Liver (tissue), 9 donors: ENCODE measurements around the gene OMP. TPM values are rescaled to one million over a fixed set of nuclear protein-coding genes. Genes with fewer than 3 reads are reported as not detected.

Experiments
- DNase-seq: peaks from one replicate; pipeline ENCODE4 v3.0.0-alpha.2; 2017; ENCODE audit warnings: low spot score
- H3K27ac ChIP-seq, 2 donors: one replicate each; pipeline ENCODE4 v1.7.0; 2013; ENCODE audit warnings: inconsistent platforms in 2 of 2, low read length in 2 of 2, control low read depth in 1 of 2, low read depth in 1 of 2, mild to moderate bottlenecking in 1 of 2
- H3K27me3 ChIP-seq, 4 donors: one replicate each; pipeline versions ENCODE4 v1.6.1 to v1.7.0; 2013; ENCODE audit warnings: low read length in 3 of 4, inconsistent platforms in 1 of 4, mild to moderate bottlenecking in 1 of 4, moderate library complexity in 1 of 4; ENCODE audit not compliant: control insufficient read depth in 4 of 4, insufficient read depth in 4 of 4
- H3K36me3 ChIP-seq, 4 donors: one replicate each; pipeline versions ENCODE4 v1.6.1 to v1.7.0; 2013; ENCODE audit warnings: low read length in 3 of 4, mild to moderate bottlenecking in 3 of 4, low read depth in 1 of 4, moderate library complexity in 1 of 4; ENCODE audit not compliant: control insufficient read depth in 4 of 4, insufficient read depth in 3 of 4
- H3K4me1 ChIP-seq, 4 donors: one replicate each; pipeline versions ENCODE4 v1.6.1 to v1.7.0; 2013; ENCODE audit warnings: low read length in 3 of 4, mild to moderate bottlenecking in 3 of 4, moderate library complexity in 1 of 4; ENCODE audit not compliant: control insufficient read depth in 4 of 4, insufficient read depth in 4 of 4
- H3K4me3 ChIP-seq, 3 donors: one replicate each; pipeline versions ENCODE4 v1.6.1 to v1.7.0; 2013; ENCODE audit warnings: low read length in 3 of 3, control low read depth in 1 of 3, low read depth in 1 of 3, mild to moderate bottlenecking in 1 of 3
- H3K9ac ChIP-seq, 2 donors: one replicate each; pipeline ENCODE4 v1.7.0; 2013; ENCODE audit warnings: low read length in 2 of 2, mild to moderate bottlenecking in 2 of 2, moderate library complexity in 2 of 2, control low read depth in 1 of 2, low read depth in 1 of 2
- H3K9me3 ChIP-seq, 4 donors: one replicate each; pipeline versions ENCODE4 v1.6.1 to v1.7.0; 2013; ENCODE audit warnings: low read length in 3 of 4; ENCODE audit not compliant: control insufficient read depth in 4 of 4
- ATF3 ChIP-seq: IDR thresholded peaks from 2 replicates; pipeline ENCODE4 v1.6.1; 2016; ENCODE audit warnings: antibody characterized with exemption
- CTCF ChIP-seq: fragments of 150-350 bp; IDR thresholded peaks from 2 replicates; pipeline ENCODE4 v1.5.1; 2017; ENCODE audit warnings: improper control_type of control experiment, low read depth, low read length; ENCODE audit not compliant: missing input control
- EGR1 ChIP-seq, 2 donors: IDR thresholded peaks; 2 replicates each; pipeline ENCODE4 v1.6.1; 2016 to 2018; ENCODE audit warnings: antibody characterized with exemption in 2 of 2, low read depth in 2 of 2
- FOXA1 ChIP-seq: IDR thresholded peaks from 2 replicates; pipeline ENCODE4 v1.6.1; 2016; ENCODE audit warnings: antibody characterized with exemption
- FOXA2 ChIP-seq: IDR thresholded peaks from 2 replicates; pipeline ENCODE4 v1.6.1; 2016; ENCODE audit warnings: antibody characterized with exemption
- GABPA ChIP-seq, 2 donors: IDR thresholded peaks in 1 of 2; conservative IDR thresholded peaks in 1 of 2; 2 replicates each; pipeline ENCODE4 v1.6.1; 2016; ENCODE audit warnings: antibody characterized with exemption in 2 of 2, mild to moderate bottlenecking in 1 of 2, moderate library complexity in 1 of 2
- HNF4A ChIP-seq, 2 donors: conservative IDR thresholded peaks; 2 replicates each; pipeline ENCODE4 v1.6.1; 2016; ENCODE audit warnings: antibody characterized with exemption in 2 of 2, mild to moderate bottlenecking in 2 of 2
- HNF4G ChIP-seq: IDR thresholded peaks from 2 replicates; pipeline ENCODE4 v1.6.1; 2016; ENCODE audit warnings: antibody characterized with exemption
- JUND ChIP-seq, 2 donors: IDR thresholded peaks; 2 replicates each; pipeline ENCODE4 v1.6.1; 2016; ENCODE audit warnings: antibody characterized with exemption in 2 of 2
- MAX ChIP-seq: IDR thresholded peaks from 2 replicates; pipeline ENCODE4 v1.6.1; 2016; ENCODE audit warnings: antibody characterized with exemption
- NR2F2 ChIP-seq: IDR thresholded peaks from 2 replicates; pipeline ENCODE4 v1.6.1; 2016; ENCODE audit warnings: antibody characterized with exemption
- RAD21 ChIP-seq, 2 donors: IDR thresholded peaks; 2 replicates each; pipeline ENCODE4 v1.6.1; 2016; ENCODE audit warnings: antibody characterized with exemption in 2 of 2, mild to moderate bottlenecking in 2 of 2
- REST ChIP-seq: IDR thresholded peaks from 2 replicates; pipeline ENCODE4 v1.6.1; 2016; ENCODE audit warnings: antibody characterized with exemption, mild to moderate bottlenecking
- RXRA ChIP-seq, 2 donors: IDR thresholded peaks; 2 replicates each; pipeline ENCODE4 v1.6.1; 2017 to 2018; ENCODE audit warnings: antibody characterized with exemption in 2 of 2, mild to moderate bottlenecking in 1 of 2
- SP1 ChIP-seq: IDR thresholded peaks from 2 replicates; pipeline ENCODE4 v1.6.1; 2018; ENCODE audit warnings: antibody characterized with exemption, mild to moderate bottlenecking
- TAF1 ChIP-seq: conservative IDR thresholded peaks from 2 replicates; pipeline ENCODE4 v1.6.1; 2016; ENCODE audit warnings: antibody characterized with exemption, mild to moderate bottlenecking
- YY1 ChIP-seq: IDR thresholded peaks from 2 replicates; pipeline ENCODE4 v1.6.1; 2016; ENCODE audit warnings: antibody characterized with exemption, mild to moderate bottlenecking
- ZBTB33 ChIP-seq: IDR thresholded peaks from 2 replicates; pipeline ENCODE4 v1.6.1; 2016; ENCODE audit warnings: antibody characterized with exemption
- WGBS: extraction: QIAGEN DNeasy Blood & Tissue Kit; methylation state at CpG from one replicate; pipeline ENCODE4 v1.1.7; 2013; 5-methylcytosine and 5-hydroxymethylcytosine counted together
- polyA plus RNA-seq, 2 donors: library from polyadenylated mRNA; stranded (reverse) in 1 of 2; unstranded in 1 of 2; fragments of 200-250 nt in 1 of 2; fragments of >200 nt in 1 of 2; fragmentation: Nextera tagmentation in 1 of 2; extraction: Ambion mirVana in 1 of 2; gene quantifications; one replicate each; pipeline versions ENCODE4 v1.2.1 to v1.2.3, GENCODE V29; 2013 to 2015
- total RNA-seq, 2 donors: library from RNA; depleted of rRNA; stranded (reverse); fragments of >200 nt; gene quantifications; one replicate each; pipeline ENCODE4 v1.2.3, GENCODE V29; 2014
- donor health status: healthy.
- donor health status: healthy.
- donor health status: healthy.
- donor health status: healthy.
- donor health status: healthy.

OMP gene
- total and polyA plus RNA-seq, 4 donors = 0.24 to 0.75 (median 0.65) TPM; not detected in 1

GRCh38 chr11:77143405-77144020 is 40.9 kb downstream of the OMP start:
- H3K27ac ChIP-seq = no peak overlapping the region
- no peaks in the 10 kb centered on the region for H3K27me3 ChIP-seq
- DNase-seq = no peak
- WGBS = 92% methylated on average over 8 of the region's 8 CpGs
- H3K4me1 ChIP-seq = peaks cover 13 to 35% (median 23%) of the 10 kb centered on the region in 4 donors
- no peaks in the 10 kb centered on the region for H3K9me3 ChIP-seq
- TF ChIP-seq FOXA1 (no peak), RXRA (IDR thresholded peaks at IDR 0.05) (no peak), FOXA2 (no peak), NR2F2 (no peak), RAD21 (IDR thresholded peaks at IDR 0.05) (no peak), TAF1 (no peak), SP1 (no peak), ATF3 (no peak), REST (no peak), CTCF (no peak), MAX (no peak), HNF4A (conservative IDR thresholded peaks at IDR 0.05) (no peak), HNF4G (no peak), GABPA (IDR thresholded peaks at IDR 0.05 in 1 of 2, conservative IDR thresholded peaks at IDR 0.05 in 1 of 2) (no peak), EGR1 (IDR thresholded peaks at IDR 0.05; ENCODE audit: low read depth in 2 of 2) (no peak), YY1 (no peak)
- no peaks in the 10 kb centered on the region for H3K36me3 ChIP-seq
- H3K4me3 ChIP-seq = no peak overlapping the region
- H3K9ac ChIP-seq = no peak overlapping the region

- 95% methylated on average over 9 of the region's 9 CpGs for WGBS
- no peaks in the 10 kb centered on the region for H3K36me3 ChIP-seq
- no peak for DNase-seq
- H3K9me3 ChIP-seq = no peaks in the 10 kb centered on the region
- no peak overlapping the region for H3K9ac ChIP-seq
- no peak overlapping the region for H3K4me3 ChIP-seq
- TF ChIP-seq EGR1 (IDR thresholded peaks at IDR 0.05; ENCODE audit: low read depth in 2 of 2) (no peak), TAF1 (no peak), ZBTB33 (no peak), ATF3 (no peak), RXRA (IDR thresholded peaks at IDR 0.05) (no peak), CTCF (no peak), SP1 (no peak), NR2F2 (no peak), YY1 (no peak), FOXA2 (no peak), RAD21 (IDR thresholded peaks at IDR 0.05) (no peak), GABPA (IDR thresholded peaks at IDR 0.05 in 1 of 2, conservative IDR thresholded peaks at IDR 0.05 in 1 of 2) (no peak), HNF4A (conservative IDR thresholded peaks at IDR 0.05) (no peak), FOXA1 (no peak), HNF4G (no peak), MAX (no peak), JUND (IDR thresholded peaks at IDR 0.05) (no peak)
- H3K4me1 ChIP-seq = peaks cover 13 to 35% (median 23%) of the 10 kb centered on the region in 4 donors
- no peaks in the 10 kb centered on the region for H3K27me3 ChIP-seq
- no peak overlapping the region for H3K27ac ChIP-seq
Measured at GRCh38 chr11:77144196-77144856, 41.7 kb downstream of the OMP start.
